KMS-11 (cell line): ENCODE results near the gene SNX10.

Source experiments
- H2AFZ ChIP-seq: fragments of 200-600 bp; sonication (generic); 2 replicates; pipeline ENCODE4 v1.6.1; 2016; ENCODE audit warnings: antibody characterized with exemption, mixed run types, low read depth
- H3K27ac ChIP-seq: fragments of 200-600 bp; sonication (generic); 2 replicates; pipeline ENCODE4 v1.6.1; 2016; ENCODE audit warnings: mild to moderate bottlenecking, mixed run types
- H3K27me3 ChIP-seq: fragments of 200-600 bp; sonication (generic); 2 replicates; pipeline ENCODE4 v1.6.1; 2017; ENCODE audit warnings: mild to moderate bottlenecking, low read depth, mixed run types, moderate library complexity; ENCODE audit not compliant: insufficient read depth
- H3K36me3 ChIP-seq: fragments of 200-600 bp; sonication (generic); 2 replicates; pipeline ENCODE4 v1.6.1; 2017; ENCODE audit warnings: mild to moderate bottlenecking, mixed run types; ENCODE audit not compliant: insufficient read depth
- H3K4me1 ChIP-seq: fragments of 200-600 bp; sonication (generic); 2 replicates; pipeline ENCODE4 v1.6.1; 2016; ENCODE audit warnings: mild to moderate bottlenecking, low read depth, mixed run types; ENCODE audit not compliant: poor library complexity, severe bottlenecking
- H3K4me2 ChIP-seq: fragments of 200-600 bp; sonication (generic); 2 replicates; pipeline ENCODE4 v1.7.0; 2016; ENCODE audit warnings: mild to moderate bottlenecking, mixed run types
- H3K4me3 ChIP-seq: fragments of 200-600 bp; sonication (generic); IDR thresholded peaks from 2 replicates; pipeline ENCODE4 v1.6.1; 2017; ENCODE audit warnings: low read depth, low read length, mixed read lengths; ENCODE audit not compliant: insufficient read depth
- H3K79me2 ChIP-seq: fragments of 200-600 bp; sonication (generic); 2 replicates; pipeline ENCODE4 v1.6.1; 2016; ENCODE audit warnings: low read depth, mixed run types; ENCODE audit not compliant: insufficient read depth
- H3K9ac ChIP-seq: fragments of 200-600 bp; sonication (generic); 2 replicates; pipeline ENCODE4 v1.6.1; 2016; ENCODE audit warnings: mild to moderate bottlenecking, mixed run types
- H4K20me1 ChIP-seq: fragments of 200-600 bp; sonication (generic); 2 replicates; pipeline ENCODE4 v1.6.1; 2016; ENCODE audit warnings: mild to moderate bottlenecking, mixed run types; ENCODE audit not compliant: insufficient read depth
- CTCF ChIP-seq: fragments of 200-600 bp; sonication (generic); conservative IDR thresholded peaks from 2 replicates; pipeline ENCODE4 v1.6.1; 2017; ENCODE audit warnings: low read depth, mild to moderate bottlenecking, antibody characterized with exemption, low read length, moderate library complexity, mixed read lengths

The SNX10 gene

GRCh38 chr7:26351171-26351570 lies 59.5 kb downstream of the SNX10 start:
- Histone ChIP-seq H3K27ac (no peak overlapping the region), H3K79me2 (no peaks in the 10 kb centered on the region), H4K20me1 (no peaks in the 10 kb centered on the region), H2AFZ (no peak overlapping the region), H3K4me1 (no peaks in the 10 kb centered on the region), H3K9ac (no peak overlapping the region), H3K4me3 (no peak overlapping the region), H3K27me3 (no peaks in the 10 kb centered on the region), H3K4me2 (no peak overlapping the region), H3K36me3 (no peaks in the 10 kb centered on the region)
- TF ChIP-seq CTCF, result no peak

GRCh38 chr7:26356229-26356628 lies 64.6 kb downstream of the SNX10 start:
- H3K4me3 ChIP-seq, result no peak overlapping the region
- H3K36me3 ChIP-seq, result no peaks in the 10 kb centered on the region
- no peak overlapping the region for H3K9ac ChIP-seq
- H4K20me1 ChIP-seq, result no peaks in the 10 kb centered on the region
- H3K79me2 ChIP-seq, result no peaks in the 10 kb centered on the region
- TF ChIP-seq CTCF, result no peak
- H3K4me1 ChIP-seq, result no peaks in the 10 kb centered on the region
- no peak overlapping the region for H3K27ac ChIP-seq
- H3K4me2 ChIP-seq, result no peak overlapping the region
- H2AFZ ChIP-seq, result no peak overlapping the region
- no peaks in the 10 kb centered on the region for H3K27me3 ChIP-seq

GRCh38 chr7:26356929-26357798 lies 65.5 kb downstream of the SNX10 start:
- no peak overlapping the region for H3K27ac ChIP-seq
- no peak overlapping the region for H3K9ac ChIP-seq
- H3K27me3 ChIP-seq, result no peaks in the 10 kb centered on the region
- no peak for TF ChIP-seq CTCF
- no peaks in the 10 kb centered on the region for H3K4me1 ChIP-seq
- no peaks in the 10 kb centered on the region for H3K79me2 ChIP-seq
- H4K20me1 ChIP-seq, result no peaks in the 10 kb centered on the region
- H3K36me3 ChIP-seq, result no peaks in the 10 kb centered on the region
- H3K4me2 ChIP-seq, result no peak overlapping the region
- H3K4me3 ChIP-seq, result no peak overlapping the region
- no peak overlapping the region for H2AFZ ChIP-seq

- H2AFZ ChIP-seq, result no peak overlapping the region
- no peaks in the 10 kb centered on the region for H4K20me1 ChIP-seq
- no peaks in the 10 kb centered on the region for H3K27me3 ChIP-seq
- H3K4me1 ChIP-seq, result no peaks in the 10 kb centered on the region
- no peak for TF ChIP-seq CTCF
- H3K36me3 ChIP-seq, result no peaks in the 10 kb centered on the region
- no peak overlapping the region for H3K4me3 ChIP-seq
- no peak overlapping the region for H3K27ac ChIP-seq
- H3K79me2 ChIP-seq, result no peaks in the 10 kb centered on the region
- no peak overlapping the region for H3K4me2 ChIP-seq
- H3K9ac ChIP-seq, result no peak overlapping the region
Measured at GRCh38 chr7:26357799-26358151, 66.1 kb downstream of the SNX10 start.
